ENCODE measurements around the gene FAM228B.

FAM228B gene

DNA sequence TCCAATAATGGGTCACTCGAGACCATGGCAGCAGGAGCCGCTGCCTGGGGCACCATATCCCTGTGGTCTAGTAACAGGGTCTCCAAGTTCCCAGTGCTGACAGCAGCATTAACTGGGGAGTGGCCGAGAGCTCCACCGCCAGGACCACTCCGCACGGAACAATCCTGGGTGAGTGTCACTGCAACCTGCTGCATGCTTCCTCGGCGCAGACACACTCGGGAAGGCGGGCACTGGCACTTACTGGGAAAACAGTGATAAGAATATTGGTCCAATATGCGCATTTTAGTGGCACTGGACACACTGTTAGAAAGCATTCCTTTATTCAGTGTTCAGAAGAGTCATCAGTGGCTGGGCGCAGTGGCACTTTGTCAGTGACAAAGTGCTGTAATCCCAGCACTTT lies 81.2 kb downstream of the FAM228B start:
- no peak for DNase-seq

DNA sequence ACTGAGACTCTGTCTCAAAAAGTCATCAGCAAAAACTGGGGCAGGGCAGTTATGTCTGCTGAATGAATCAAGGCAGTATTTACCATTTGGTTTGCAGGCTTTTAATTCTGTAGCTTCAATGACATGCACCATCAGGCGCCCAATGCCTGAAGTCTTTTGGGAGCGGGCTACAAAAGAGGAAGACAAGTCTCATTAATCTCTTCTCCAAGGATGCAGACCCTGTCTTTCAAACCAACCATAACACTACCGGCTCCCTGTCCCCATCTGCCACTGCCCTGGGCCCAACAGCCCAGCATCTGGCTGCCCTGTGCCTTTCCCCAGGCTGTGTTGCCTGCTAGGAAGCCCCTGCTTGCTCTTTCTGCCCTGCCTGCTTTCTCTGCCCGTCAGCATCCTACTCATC lies 81.9 kb downstream of the FAM228B start:
- no peak for DNase-seq

DNA sequence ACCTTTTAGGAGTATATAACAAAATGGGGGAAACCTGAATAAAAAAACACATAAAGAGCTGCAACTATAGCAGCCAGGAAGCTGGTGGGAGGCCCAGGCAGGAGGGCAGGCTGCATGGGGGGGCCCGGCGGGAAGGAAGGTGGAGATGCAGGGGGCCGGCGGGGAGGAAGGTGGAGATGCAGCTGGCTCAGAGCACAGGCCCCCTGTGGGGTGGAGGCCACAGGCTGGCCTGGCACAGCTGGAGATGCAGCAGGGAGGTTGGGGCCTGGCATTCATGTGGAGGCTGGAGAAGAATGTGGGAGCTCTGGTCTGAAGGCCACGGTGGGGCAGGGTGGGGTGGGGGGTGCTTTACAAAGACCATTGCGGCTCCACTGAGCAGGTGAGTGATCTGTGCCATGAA lies 83.0 kb downstream of the FAM228B start:
- no peak for DNase-seq

DNA sequence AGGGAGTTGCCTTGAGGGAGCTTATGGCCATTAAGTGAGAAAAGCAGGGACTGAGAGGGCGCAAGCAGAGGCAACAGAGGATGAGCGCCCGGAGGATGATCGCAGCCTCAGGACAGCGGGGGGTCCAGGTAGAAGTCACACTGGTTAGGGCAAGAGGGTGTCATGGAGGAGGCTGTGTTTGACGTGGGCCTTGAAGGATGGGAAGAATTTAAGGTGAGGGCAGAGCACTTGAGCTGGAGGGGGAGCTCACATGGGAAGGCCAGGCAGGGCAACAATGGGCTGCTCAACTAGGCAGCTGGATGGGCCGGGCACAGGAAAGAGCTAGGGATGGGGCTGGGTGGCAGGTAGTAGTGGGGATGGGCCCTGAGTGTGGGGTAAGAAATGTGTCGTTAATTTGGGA lies 83.4 kb downstream of the FAM228B start:
- no peak for DNase-seq

DNA sequence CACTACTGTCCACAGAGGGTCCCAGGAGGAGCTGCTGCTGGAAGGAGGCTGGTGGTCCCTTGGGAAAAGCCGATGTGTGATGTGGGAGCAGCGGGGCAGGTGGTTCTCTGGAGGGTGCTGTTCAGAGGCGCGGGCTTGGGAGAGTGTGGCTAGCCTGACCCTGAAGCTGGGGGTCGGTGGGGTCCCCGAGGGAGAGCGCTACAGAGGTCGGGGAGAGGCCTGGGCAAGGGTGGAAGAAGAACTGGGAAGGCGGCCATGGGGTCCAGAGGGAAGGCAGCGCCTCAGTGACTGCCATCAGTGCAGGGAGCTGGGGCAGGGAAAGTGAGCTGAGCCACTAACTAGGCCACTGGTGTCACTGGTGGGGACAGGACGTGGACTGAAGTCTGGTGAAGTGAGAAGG lies 84.1 kb downstream of the FAM228B start:
- no peak for DNase-seq

DNA sequence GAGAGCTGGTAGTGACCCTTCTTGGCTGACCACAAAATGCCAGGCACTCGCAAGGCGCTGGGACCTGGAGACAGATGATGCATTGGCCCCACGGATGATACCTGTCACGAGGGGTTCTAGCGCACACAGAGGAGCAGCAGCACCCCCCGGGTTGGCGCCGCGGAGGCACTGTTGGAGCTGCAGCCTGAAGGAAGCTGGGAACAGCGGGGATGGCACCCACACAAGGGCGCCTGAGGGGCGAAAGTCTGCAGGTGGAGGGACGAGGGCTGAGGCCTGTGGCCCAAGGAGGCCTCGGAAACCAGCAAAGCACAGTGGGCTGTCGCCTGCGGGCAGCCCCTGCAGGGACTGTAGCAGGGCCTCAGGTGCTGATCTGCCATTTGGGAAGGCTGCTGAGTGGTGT lies 85.2 kb downstream of the FAM228B start:
- no peak for DNase-seq

DNA sequence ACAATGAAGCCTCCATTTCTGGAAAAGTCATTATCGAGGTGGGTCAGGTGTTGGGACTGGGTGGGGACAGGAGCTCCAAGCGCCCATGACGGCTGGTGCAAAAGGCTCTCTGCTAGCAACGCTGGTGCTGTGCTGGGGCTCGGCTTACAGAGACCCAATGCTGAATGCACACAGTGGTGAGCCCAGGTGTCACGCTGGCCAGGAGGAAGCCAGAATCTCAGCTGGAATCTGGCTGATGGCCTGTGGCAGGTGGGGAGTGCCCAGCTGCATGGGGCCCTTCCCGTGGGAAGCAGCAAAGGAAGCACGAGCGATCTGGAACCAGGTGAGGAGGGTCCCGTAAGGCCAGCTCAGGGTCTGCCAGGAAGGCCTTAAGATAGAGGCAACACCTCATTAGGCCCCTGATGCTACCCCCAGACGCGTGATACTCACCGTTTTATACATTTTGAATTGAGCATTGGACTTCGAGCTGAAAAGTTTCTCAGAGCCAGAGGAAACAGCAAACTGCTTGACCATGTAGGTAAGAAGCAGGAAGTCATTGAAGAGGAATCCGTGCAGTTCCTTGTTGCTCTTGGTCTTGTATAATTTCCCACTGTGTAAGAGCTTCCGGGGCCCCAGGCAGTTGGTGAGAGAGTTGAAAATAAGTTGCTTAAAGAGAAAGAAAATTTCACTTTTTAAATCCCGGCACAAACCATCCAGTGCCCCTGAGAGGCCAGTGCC lies 86.3 kb downstream of the FAM228B start:
- no peak for DNase-seq

DNA sequence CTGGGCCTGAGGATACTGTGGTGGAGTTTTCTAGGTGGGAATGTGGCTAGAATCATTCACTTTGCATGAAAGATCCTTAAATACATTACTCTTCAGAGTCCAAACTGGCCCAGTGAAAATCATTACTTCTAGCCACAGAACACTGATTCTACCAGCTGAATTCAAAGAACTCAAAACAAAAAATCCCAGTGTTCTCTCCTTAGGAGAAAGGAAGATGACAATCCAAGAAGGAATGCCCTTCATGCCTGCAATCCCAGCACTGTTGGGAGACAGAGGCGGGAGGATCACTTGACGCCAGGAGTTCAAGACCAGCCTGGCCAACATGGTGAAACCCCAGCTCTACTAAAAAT lies 86.8 kb downstream of the FAM228B start:
- no peak for DNase-seq

DNA sequence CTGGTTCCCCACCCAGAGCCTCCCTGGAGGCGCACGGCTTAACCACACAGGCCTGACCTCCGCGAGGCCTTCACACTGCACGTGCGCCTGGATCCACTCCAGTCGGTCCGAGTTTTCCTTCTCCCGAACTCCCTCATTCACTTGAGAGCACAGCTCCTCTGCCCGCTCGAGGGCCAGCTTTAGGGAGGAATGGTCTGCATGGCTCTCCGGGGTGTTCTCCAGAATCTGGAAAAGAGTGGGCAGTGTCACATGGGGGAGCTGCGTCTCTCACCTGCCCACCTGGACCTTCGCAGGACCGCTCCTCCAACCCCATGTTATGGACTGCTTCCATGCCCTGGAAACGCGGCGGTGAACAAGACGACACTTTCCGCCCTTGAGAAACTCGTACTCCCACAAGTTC lies 87.5 kb downstream of the FAM228B start:
- no peak for DNase-seq

DNA sequence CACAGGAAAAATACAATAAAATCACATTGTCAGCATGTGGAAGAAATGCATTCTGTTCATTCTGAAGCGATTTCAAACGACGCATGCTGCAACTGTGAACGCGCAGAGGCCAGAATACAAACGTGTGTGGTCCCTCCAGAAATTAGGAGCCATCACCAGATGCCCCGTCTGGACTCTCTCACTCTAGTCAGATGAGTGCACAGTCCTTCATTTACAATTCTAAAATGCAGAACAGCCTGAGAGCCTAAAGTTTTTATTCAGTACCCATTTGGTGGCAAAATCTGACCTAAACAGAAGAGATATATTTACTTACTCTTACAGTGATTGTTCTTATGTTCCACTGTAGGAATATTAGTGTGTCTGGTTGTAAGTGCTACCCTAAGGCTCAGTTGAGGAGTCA lies 88.1 kb downstream of the FAM228B start:
- no peak for DNase-seq

DNA sequence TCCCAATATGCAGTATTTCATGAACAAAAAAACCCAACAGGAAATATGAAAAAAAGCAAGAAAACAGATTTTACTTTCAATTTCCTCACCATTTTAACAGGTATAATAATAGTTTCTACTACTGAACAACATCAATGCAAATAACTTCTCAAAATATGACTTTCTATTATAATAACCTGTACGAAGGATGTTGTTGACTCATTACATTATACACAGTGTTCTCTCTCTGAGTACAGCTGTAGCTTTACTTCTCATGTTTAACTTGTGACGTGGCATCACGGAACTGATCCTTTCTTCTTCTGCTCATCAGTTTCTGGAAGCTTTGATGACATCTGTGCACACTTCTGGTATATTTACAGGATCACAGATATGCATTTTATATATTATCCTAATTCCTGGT lies 91.6 kb downstream of the FAM228B start:
- DNase-seq = no peak

All from right kidney (tissue), 1 donor.